G401 (cell line): Measurements from ENCODE around the gene TTLL8. TPM values are rescaled to one million over a fixed set of nuclear protein-coding genes. Genes with fewer than 3 reads are reported as not detected.

Source experiments
- DNase-seq: peaks from one replicate; pipeline ENCODE4 v3.0.0-alpha.2; 2015; ENCODE audit warnings: low spot score
- in situ Hi-C: cut with HindIII; loops from 2 replicates; pipeline ENCODE4 v1.10.0; 2016; ENCODE audit warnings: low sequenced_read_pairs, mixed read lengths
- total RNA-seq: library from RNA; depleted of rRNA; stranded (reverse); fragments of >200 nt; shearing (Covaris generic); gene quantifications from 2 replicates; pipeline ENCODE4 v1.2.3, GENCODE V29; 2014

Gene TTLL8
- total RNA-seq, 1 experiment from 2014 or later: not detected

DNA sequence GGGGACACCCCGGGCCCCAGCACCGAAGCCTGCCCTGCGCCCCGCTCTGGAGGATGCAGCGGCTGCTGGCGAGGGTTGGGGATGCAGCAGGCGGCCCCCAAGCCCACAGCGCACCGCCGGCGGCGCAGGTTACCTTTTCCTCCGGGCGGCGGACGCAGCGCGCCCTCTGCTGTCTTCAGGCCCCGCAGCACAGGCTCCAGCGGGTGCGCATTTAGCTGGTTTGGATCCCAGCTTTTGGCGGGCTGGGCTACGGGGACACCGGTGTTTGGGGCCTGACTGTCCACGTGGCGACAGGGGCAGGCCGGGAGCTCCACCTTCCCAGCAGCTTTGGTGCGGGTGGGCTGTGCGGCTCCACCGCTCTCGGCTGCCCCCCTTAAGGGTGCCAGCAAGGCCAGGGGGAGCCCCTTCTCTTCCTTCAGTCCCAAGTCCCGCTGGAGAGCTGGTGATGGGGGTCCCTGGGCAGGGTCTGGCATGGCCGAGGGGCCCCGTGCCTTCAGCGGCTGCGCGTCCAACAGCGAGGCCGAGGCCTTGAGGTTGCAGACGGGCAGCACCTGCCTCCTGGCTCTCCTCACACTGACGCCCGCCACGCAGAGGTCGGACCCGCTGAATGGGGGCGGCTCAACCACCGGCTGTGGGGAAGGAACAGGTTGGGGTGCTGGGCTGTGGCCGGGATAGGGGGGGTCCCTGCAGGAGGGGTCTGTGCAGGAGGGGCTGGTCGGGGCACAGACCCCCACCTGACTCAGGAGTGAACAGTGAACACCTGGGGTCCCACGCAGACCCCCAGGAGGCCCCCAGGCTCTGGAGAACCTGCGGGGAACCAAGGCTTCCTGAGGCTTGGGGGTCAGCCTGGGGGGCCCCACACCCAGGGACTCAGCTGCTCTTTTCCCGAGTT is 27.6 kb downstream of the TTLL8 start:
- in situ Hi-C loops: no loop called here
- DNase-seq: peak; percentile 69

DNA sequence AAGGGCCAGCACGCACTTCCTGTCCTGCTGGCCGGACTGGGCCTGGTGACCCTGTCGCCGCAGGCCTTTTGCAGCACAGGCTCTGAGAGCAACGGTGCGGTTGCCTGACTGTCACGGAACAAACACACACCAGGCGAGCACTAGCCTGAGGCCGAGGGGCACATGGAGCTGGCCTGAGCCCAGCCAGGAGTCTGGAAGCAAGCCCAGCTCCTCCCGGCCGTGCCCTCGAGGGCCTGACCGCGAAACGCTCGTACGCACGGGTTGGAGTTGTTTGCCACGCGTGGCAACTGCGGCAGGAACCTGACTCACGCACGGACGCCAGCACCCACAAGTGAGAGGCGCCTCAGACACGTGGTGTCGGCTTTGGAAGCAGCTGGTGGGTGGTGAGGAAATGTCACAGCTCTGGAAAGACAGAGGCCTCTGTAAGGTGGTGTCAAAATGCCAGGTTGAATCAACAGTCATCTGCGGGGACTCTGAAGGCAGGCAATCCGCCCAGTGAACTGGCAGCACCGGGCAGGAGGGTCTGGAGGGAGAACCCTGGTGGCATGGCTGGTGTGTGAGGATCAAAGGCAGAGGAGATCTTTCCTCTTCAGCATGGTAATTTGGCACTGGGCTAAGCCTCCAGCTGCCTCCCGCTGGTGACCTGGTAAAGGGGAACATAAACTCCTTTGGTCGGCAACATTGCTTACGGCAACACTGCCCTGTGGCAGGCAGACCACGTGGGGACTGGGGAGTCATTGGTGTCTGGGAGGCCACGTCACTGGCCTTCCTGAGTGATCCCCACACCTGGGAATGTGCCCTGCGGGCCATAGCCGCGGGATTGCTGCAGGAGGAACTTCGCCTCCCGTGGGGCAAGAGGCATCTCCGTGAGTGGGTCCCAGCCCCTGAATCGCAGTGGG is 30.2 kb downstream of the TTLL8 start:
- peak; percentile 14 for DNase-seq
- in situ Hi-C loops: no loop called here

DNA sequence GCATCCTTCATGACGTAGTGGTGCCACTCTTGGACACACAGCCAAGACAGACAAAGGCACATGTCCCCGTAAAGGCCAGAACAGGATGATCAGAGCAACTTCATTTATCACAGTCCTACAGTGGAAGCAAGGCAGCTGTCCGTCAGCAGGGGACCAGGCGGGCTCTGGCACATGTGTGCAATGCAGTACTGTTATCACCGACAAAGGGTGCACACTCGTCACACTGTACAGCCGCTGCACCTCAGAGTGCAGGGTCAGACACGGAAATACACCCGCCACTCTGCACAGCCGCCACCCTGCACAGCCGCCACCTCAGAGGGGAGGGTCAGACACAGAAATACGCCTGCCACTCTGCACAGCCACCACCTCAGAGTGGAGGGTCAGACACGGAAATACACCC is 32.1 kb downstream of the TTLL8 start:
- DNase-seq: no peak
- in situ Hi-C loops: no loop called here

DNA sequence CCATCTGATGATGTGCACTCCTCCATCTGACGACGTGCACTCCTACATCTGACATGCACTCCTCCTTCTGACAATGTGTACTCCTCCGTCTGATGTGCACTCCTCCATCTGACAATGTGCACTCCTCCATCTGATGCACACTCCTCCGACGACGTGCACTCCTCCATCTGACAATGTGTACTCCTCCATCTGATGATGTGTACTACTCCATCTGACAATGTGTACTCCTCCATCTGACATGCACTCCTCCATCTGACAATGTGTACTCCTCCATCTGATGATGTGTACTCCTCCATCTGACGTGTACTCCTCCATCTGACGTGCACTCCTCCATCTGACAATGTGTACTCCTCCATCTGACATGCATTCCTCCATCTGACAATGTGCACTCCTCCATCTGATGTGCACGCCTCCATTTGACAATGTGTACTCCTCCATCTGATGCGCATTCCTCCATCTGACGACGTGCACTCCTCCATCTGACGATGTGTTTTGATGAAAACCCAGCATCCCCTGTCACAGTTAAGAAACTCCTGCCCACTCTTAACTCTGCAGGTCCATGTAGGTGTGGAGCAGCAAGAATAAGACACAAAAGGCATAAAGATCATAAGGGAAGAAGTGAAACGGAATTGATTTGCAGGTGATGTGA is 35.8 kb downstream of the TTLL8 start:
- in situ Hi-C loops: no loop called here
- no peak for DNase-seq

DNA sequence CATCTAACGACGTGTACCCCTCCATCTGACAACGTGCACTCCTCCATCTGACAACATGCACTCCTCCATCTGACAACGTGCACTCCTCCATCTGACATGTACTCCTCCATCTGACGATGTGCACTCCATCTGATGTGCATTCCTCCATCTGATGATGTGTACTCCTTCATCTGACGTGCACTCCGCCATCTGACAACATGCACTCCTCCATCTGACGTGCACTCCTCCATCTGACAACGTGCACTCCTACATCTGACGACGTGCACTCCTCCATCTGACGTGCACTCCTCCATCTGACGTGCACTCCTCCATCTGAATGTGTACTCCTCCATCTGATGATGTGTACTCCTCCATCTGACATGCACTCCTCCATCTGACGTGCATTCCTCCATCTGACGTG is 37.5 kb downstream of the TTLL8 start:
- in situ Hi-C loops: no loop called here
- DNase-seq: no peak

DNA sequence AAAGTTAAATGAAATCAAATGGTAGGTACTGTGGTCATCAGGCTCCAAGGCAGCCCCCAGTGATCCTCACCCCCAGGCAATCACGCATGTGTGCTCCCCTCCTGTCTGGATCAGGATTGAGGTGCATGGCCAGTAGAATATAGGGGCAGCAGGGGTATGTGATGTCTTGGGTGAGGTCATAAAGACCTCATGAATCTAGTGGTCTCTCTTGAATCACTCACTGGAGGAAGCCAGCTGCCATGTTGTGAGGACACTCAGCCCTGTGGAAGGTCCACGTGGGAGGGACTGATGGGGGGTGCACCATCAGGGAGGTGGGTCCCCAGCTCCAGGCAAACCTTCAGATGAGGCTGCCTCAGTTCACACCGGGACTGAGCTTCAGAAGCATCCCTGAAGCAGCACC is 38.8 kb downstream of the TTLL8 start:
- DNase-seq: no peak
- in situ Hi-C loops: no loop called here

DNA sequence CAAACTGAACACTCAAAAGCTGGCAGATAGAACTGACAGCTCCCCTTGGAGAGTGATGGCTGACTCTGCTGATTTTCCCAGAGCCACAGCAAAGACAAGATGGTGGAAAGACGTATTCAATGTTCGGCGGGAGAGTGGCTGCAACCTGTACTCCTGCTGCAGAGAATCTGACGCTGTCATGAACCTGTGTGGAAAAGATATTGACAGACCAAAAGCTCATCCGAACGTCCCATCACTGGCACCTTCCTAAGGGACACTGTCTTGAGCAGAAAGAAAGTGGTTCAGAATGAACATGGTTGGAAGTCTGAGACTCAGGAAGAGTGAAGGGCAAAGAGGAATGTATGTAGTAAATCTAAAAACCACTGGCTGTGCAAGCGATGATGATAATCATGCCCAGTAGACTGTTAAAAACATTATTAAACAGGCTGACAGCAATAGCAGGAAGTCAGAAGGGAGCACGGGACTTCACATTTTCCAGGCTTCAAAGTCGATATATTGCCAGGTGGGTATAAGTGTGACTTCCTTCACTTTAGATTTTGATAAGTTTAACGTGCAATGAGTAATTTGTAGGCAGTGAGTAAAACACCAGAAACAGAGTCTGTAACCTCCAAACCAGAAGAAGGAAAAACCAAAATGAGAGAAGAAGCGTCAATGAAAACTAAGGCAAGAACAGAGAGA is 39.4 kb downstream of the TTLL8 start:
- in situ Hi-C loops: no loop called here
- DNase-seq: no peak

DNA sequence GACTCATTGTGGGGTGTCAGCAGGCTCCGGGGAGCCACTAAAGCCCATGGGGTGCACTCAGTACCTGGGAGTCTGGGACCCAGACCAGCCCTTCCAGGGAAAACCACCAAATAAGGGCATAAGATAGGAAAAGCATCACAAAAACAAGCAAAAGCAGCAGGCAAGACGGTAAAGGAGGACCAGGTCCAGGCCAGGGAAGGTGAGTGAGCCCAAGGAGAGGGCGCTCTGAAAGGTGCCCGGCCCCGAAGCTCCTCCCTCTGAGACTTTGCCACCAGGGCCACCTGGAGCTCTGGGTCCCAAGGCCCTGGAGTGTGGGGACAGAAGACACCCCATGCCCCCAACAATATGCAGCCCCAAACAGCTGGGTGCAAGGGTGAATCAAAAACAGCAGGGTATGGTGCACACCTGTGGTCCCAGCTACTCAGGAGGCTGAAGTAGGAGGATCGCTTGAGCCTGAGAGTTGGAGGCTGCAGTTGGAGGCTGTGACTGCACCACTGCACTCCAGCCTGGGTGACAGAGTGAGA is 40.3 kb downstream of the TTLL8 start:
- in situ Hi-C loops: no loop called here
- DNase-seq: no peak

DNA sequence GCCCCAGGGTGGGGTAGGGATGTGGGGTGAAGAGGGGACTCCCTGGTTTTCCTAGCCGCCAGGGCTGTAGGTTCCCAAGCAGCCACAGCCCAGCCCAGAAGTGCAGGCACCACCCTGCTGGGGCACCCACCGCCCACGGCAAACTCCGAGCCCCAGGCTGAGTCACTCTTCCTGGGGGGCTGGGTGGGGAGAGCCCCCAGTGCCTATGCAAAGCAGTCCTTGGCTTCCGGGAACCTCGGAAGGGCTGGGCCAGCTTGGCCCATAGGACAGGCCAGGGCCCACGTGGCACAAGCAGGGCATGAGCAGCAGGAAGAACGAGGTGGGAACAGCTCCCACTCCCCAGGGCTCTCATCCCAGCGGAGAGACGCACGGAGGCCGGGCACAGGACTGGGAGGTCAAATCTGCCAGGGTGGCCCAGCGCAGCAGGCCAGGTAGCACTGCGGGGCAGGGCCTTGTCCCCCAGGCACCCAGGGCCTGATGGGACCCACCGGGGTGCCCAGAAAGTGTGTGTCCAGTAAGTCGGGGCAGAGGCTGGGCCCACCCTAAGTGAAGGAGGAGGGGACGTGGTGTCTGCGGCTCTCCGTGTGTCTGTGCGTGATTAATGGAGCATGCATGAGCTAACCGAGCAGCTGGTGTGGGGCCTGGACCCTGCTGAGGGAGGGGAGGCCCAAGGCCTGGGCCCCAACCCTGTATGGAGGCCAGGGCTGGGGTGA is 41.0 kb downstream of the TTLL8 start:
- in situ Hi-C loops: no loop called here
- no peak for DNase-seq

DNA sequence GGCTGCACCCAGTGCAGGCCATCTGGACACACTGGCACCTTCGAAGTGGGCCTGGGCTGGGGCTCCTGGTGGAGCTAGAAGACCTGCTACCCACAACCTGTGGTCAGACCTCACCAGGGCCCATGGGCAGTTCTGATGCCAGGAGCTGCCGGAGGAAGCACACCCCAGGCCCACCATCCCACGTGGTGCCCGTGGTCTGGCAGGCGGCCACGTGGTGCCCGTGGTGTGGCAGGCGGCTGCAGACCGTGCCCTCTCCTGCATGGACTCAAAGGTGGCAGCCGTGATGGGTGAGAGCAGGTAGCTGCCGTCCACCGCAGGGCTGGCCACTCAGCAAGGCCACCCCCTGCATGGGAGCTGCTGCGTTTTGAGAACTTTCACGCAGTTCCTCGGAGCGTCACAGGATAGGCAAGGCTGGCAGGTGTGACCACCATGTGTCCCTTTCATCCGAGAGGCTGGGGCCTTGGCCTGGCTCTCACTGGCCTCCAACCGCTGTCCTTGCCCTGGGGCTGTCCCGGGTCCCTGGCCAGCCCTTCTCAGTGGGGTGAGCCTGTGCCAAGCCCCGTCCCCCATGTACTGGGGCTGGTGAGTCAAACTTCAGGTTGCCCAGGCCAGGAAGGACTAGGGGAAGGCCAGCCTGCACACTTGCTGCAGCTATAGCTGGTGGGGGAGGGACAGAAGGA is 41.6 kb downstream of the TTLL8 start:
- DNase-seq: no peak
- in situ Hi-C loops: no loop called here

DNA sequence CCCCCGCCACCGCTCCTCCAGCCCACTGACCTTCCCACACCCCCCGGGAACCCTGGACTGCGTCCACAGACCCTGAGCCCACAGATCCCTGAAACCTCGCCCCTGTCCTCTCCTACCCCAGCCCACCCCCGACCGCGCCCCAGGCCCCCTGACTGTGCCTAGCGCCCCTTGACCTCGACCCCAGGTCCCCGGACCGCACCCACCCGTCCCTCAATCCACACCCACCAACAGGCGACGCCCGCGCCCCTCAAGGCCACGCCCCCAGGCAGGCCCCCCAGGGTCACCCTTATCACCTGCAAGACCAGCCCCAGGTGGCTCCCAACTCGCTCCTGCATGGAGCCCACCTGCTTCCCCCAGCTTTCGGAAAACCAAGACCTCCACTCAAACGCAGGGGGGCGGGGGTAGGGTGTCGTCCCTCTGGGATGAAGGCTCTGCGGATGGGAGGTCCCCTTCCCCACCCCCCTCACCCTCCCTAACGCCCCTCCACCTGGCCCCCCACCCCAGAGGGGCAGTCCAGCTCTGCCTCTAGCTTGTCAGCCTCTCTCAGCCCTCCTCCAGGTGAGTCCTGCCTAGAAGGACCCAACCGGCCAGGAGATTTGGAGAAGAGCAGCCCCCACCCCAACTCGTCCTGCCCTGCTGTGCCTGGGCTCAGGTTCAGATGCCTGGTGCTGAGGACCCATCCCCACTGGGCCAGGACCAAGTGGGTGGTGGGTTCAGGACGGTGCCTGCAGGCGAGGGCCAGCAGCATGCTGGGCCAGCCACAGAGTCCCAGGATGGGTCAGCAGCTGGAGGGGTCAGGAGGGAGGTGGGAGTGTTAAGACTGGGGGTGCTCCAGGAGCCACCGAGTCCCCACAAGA is 42.4 kb downstream of the TTLL8 start:
- no peak for DNase-seq
- in situ Hi-C loops: no loop called here

DNA sequence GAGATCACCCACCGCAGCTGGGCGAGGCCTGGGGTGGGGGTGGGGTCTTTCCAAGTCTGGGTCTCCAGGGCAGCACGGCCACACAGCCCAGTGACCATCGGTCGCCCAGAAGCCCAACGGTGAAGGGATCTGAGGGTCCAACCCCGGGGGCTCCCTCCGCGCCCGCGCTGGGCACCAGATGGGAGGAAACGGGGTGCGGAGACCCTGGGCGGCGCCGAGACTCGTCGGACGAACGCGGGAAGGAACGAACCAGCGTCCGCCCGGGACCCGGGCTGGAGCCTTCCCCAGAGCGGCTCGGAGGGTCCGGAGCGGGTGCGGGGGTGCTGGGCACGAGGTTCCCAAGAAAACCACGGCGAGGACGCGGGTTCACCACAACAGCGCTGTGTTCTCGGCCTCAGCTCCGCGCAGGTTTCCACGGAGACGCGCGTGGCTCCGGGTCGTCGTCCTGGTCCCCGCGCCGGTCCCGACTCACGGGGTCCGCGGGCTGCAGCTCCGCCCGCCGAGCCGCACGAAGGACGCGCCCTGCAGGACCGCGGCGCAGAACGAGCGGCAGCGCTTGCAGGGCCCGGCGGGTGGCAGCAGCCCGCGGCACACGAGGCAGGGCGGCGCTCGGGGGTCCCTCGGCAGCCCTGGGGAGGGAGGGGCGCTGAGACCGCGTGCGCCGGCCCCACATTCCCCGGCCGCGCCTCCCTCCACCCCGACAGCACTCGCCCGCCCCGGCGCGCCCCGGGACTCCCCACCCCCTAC is 43.3 kb downstream of the TTLL8 start:
- in situ Hi-C loops: no loop called here
- no peak for DNase-seq

DNA sequence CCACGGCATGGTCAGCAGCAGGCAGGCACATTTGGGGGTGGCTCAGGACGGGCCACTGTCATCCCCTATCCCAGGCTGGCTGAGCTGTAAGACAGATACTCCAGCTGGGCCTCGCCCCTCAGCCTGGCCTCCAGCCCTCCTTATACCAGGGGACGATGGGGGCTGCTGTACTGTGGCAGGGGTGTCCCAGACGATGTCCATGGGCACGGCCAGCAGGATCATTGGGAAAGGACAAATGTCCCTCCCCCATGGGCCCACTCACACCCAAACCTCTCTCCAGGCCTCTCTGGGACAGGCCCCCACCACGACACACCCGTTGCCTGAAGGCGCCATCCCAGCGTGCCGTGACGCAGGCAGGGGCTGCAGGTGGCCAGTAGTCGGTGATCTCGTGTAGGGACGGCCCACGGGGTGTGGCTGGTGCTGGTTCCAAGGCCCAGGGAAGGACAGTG is 44.0 kb downstream of the TTLL8 start:
- DNase-seq: no peak
- in situ Hi-C loops: no loop called here

DNA sequence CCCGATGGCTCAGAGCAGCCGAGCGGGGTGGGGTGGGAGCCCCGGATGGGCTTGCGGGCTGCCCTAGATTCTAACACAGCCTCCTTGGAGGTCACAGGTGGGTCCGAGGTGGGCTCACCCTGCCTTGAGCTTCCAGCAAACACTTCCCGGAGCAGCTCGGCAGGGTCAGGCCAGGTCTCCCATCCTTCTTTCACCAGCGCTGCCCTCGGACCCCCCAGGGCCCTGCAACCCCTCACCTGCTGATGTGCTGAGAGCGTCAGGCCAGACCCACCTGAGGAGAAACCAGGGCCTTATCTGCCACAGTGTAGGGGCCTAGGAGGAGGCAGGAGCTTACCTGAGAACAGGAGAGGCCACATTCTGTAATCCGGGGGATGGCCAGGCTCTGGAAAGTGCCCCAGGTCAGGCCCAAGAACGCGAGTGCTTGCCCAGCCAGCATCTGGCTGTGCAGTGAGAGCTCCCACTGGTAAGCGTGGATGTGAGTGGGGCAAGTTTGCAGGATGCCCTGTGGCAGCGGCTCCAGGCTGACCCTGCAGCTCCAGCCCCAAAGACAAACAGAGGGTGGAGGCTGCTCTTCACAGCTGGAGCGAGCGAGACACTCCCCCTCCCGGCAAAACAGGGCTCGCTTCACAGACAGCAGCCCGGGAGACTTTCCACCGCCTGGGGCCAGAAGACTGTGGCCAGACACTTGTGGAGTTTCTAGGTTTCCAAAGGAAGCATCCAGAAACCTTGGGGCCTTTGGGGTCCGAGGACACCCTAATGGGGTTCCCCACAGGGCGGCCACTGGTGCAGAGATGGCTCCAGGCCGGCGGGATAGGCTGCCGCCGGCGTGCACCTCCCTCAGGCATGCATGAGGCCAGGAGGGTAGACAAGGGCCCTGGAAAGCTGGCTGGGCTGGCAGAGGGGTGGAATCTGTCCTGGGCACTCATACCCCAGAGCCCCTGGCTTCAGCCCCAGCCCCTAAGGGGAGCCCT is 45.6 kb downstream of the TTLL8 start, which contains the start of gene IL17REL:
Gene IL17REL (minus strand): TSS at position 555 of the 971 bp plus-strand sequence. CDS start 119 bp downstream, at position 436.
- in situ Hi-C loops: no loop called here
- DNase-seq: no peak
